Motor neuron (in vitro differentiated cells): ENCODE data around the gene ZDHHC14. TPM values are rescaled to one million over a fixed set of nuclear protein-coding genes. Genes with fewer than 3 reads are reported as not detected.
"Not testable (repeated sequence)": the region's sequence is repeated elsewhere in the genome, so short reads cannot be mapped to it uniquely, and the experiment has no call there.

ENCODE experiments used
- ATAC-seq, 8 experiments: fragments of 200-7000 bp; cut with Tn5 transposase; replicated peaks in 6 of 8; 2 replicates each; pipeline ENCODE4 v1.8.0; 2021; ENCODE audit warnings: mild to moderate bottlenecking in 8 of 8, moderate library complexity in 8 of 8
- H3K27ac ChIP-seq, 2 donors: fragments of 250-450 bp; sonication (Bioruptor Pico); 2 replicates each; pipeline ENCODE4 v1.9.0; 2021; ENCODE audit warnings: antibody characterized with exemption in 2 of 2, mild to moderate bottlenecking in 2 of 2, moderate library complexity in 1 of 2
- H3K4me1 ChIP-seq, 2 donors: fragments of 250-450 bp; sonication (Bioruptor Pico); replicated peaks in 1 of 2; 2 replicates each; pipeline ENCODE4 v1.6.1; 2021; ENCODE audit warnings: antibody characterized with exemption in 2 of 2, mild to moderate bottlenecking in 2 of 2, moderate library complexity in 1 of 2
- H3K4me3 ChIP-seq, 5 donors: fragments of 250-450 bp; sonication (Bioruptor Pico); 2 replicates each; pipeline ENCODE4 v1.9.0; 2021; ENCODE audit warnings: antibody characterized with exemption in 5 of 5, mild to moderate bottlenecking in 5 of 5, moderate library complexity in 4 of 5
- WGBS, 10 experiments: fragments of 450-650 bp; shearing (Covaris generic); methylation state at CpG; one replicate each; pipeline ENCODE4 v1.0.0; 2022; 5-methylcytosine and 5-hydroxymethylcytosine counted together
- in situ Hi-C, 9 experiments: fragments of 400-800 bp; cut with MboI; loops; one replicate each; pipeline ENCODE4 v1.15.0; 2021; ENCODE audit warnings: low sequenced_read_pairs in 9 of 9, low pct_unique_long_range_greater_than_20kb in 2 of 9; ENCODE audit not compliant: unreplicated experiment in 9 of 9
- total RNA-seq, 8 experiments: library from RNA; unstranded; fragments of 300-600 nt; gene quantifications; 2 replicates each; pipeline versions ENCODE4 v1.2.3 to v1.2.4, GENCODE V29; 2022

ZDHHC14 gene
- total RNA-seq, 8 experiments from 2014 or later, result 2.9 to 22.7 (median 3.7) TPM

- in situ Hi-C loops, result no loop called here
- ATAC-seq, result peak in 4 of 8 experiments; percentile 25 to 41 (median 35)
- H3K4me1 ChIP-seq, result peaks cover under 1 to 8% of the 10 kb centered on the region in 2 donors
- 19 to 82% (median 51%) methylated on average over 1 to 5 of the region's 7 CpGs; no CpG with 5 or more reads in 3 of the 10 experiments for WGBS, 10 experiments
- H3K4me3 ChIP-seq, result no peak overlapping the region
- no peak overlapping the region for H3K27ac ChIP-seq
Observed at GRCh38 chr6:157400676-157401075, 19.7 kb downstream of the ZDHHC14 start.

GRCh38 chr6:157401734-157402338, 20.8 kb downstream of the ZDHHC14 start:
- no peak overlapping the region for H3K4me3 ChIP-seq
- H3K4me1 ChIP-seq, result peaks cover 12 to 19% of the 10 kb centered on the region in 2 donors
- WGBS, 10 experiments, result 83 to 100% (median 100%) methylated on average over 1 to 2 of the region's 6 CpGs; no CpG with 5 or more reads in 3 of the 10 experiments
- H3K27ac ChIP-seq, result no peak overlapping the region
- ATAC-seq, result no peak
- in situ Hi-C loops, result no loop called here

GRCh38 chr6:157402996-157403685, 22.2 kb downstream of the ZDHHC14 start:
- peak in 1 of 8 experiments; percentile 9 for ATAC-seq
- no peak overlapping the region for H3K4me3 ChIP-seq
- peaks cover 14 to 20% of the 10 kb centered on the region in 2 donors for H3K4me1 ChIP-seq
- no peak overlapping the region for H3K27ac ChIP-seq
- in situ Hi-C loops, result no loop called here
- WGBS, 10 experiments, result 29 to 100% (median 56%) methylated on average over 1 to 3 of the region's 3 CpGs; no CpG with 5 or more reads in 1 of the 10 experiments

GRCh38 chr6:157403686-157404051, 22.7 kb downstream of the ZDHHC14 start:
- WGBS, 10 experiments, result 0 to 100% (median 74%) methylated on average over 1 to 4 of the region's 6 CpGs; no CpG with 5 or more reads in 3 of the 10 experiments
- in situ Hi-C loops, result no loop called here
- Histone ChIP-seq H3K4me1 (peaks cover 14 to 20% of the 10 kb centered on the region in 2 donors), H3K4me3 (no peak overlapping the region), H3K27ac (no peak overlapping the region)
- peak in 2 of 8 experiments; percentile 24 to 27 for ATAC-seq

GRCh38 chr6:157405986-157406385, 25.0 kb downstream of the ZDHHC14 start:
- H3K27ac ChIP-seq, result no peak overlapping the region
- peaks cover 14% of the 10 kb centered on the region in 2 donors for H3K4me1 ChIP-seq
- WGBS, 10 experiments, result 60 to 100% (median 88%) methylated on average over 1 to 6 of the region's 6 CpGs; no CpG with 5 or more reads in 3 of the 10 experiments
- in situ Hi-C loops, result no loop called here
- peak in 5 of 8 experiments; percentile 84 to 98 (median 91) for ATAC-seq
- no peak overlapping the region for H3K4me3 ChIP-seq

GRCh38 chr6:157406661-157407060, 25.7 kb downstream of the ZDHHC14 start:
- 37 to 100% (median 86%) methylated on average over 2 to 7 of the region's 7 CpGs; no CpG with 5 or more reads in 2 of the 10 experiments for WGBS, 10 experiments
- in situ Hi-C loops, result no loop called here

GRCh38 chr6:157407646-157408045, 26.7 kb downstream of the ZDHHC14 start:
- no peak for ATAC-seq

More at GRCh38 chr6:157406661-157407060, 25.7 kb downstream of the ZDHHC14 start:
- Histone ChIP-seq H3K4me1 (peaks cover 13 to 14% of the 10 kb centered on the region in 2 donors), H3K4me3 (no peak overlapping the region), H3K27ac (no peak overlapping the region)
- ATAC-seq, result peak in 5 of 8 experiments; percentile 38 to 46 (median 44)

GRCh38 chr6:157408427-157408826, 27.4 kb downstream of the ZDHHC14 start:
- in situ Hi-C loops, H3K27ac ChIP-seq, ATAC-seq, H3K4me3 ChIP-seq: not testable (repeated sequence)
- H3K4me1 ChIP-seq, result peaks cover 13 to 14% of the 10 kb centered on the region in 2 donors
- 50 to 100% (median 99%) methylated on average over 1 to 5 of the region's 5 CpGs; no CpG with 5 or more reads in 2 of the 10 experiments for WGBS, 10 experiments

More at GRCh38 chr6:157407646-157408045, 26.7 kb downstream of the ZDHHC14 start:
- 56 to 100% (median 74%) methylated on average over 1 to 3 of the region's 3 CpGs; no CpG with 5 or more reads in 1 of the 10 experiments for WGBS, 10 experiments
- peaks cover 13 to 14% of the 10 kb centered on the region in 2 donors for H3K4me1 ChIP-seq
- in situ Hi-C loops, result no loop called here
- no peak overlapping the region for H3K4me3 ChIP-seq
- H3K27ac ChIP-seq, result no peak overlapping the region

GRCh38 chr6:157410045-157410444, 29.1 kb downstream of the ZDHHC14 start:
- peaks cover 13 to 14% of the 10 kb centered on the region in 2 donors for H3K4me1 ChIP-seq
- no peak for ATAC-seq
- H3K4me3 ChIP-seq, result no peak overlapping the region
- in situ Hi-C loops, result no loop called here
- 0 to 100% (median 92%) methylated on average over 1 to 5 of the region's 5 CpGs; no CpG with 5 or more reads in 3 of the 10 experiments for WGBS, 10 experiments
- no peak overlapping the region for H3K27ac ChIP-seq

- no peak overlapping the region for H3K27ac ChIP-seq
- no peak overlapping the region for H3K4me3 ChIP-seq
- in situ Hi-C loops, result no loop called here
- peaks cover 6 to 7% of the 10 kb centered on the region in 2 donors for H3K4me1 ChIP-seq
- ATAC-seq, result no peak
- WGBS, 10 experiments, result 57 to 100% (median 94%) methylated on average over 1 of the region's 1 CpG; no CpG with 5 or more reads in 2 of the 10 experiments
Observed at GRCh38 chr6:157411368-157411767, 30.4 kb downstream of the ZDHHC14 start.

- WGBS, 10 experiments, result 18 to 98% (median 90%) methylated on average over 2 to 11 of the region's 11 CpGs; no CpG with 5 or more reads in 2 of the 10 experiments
- H3K4me1 ChIP-seq, result no peaks in the 10 kb centered on the region
- in situ Hi-C loops, result no loop called here
- no peak overlapping the region for H3K27ac ChIP-seq
- H3K4me3 ChIP-seq, result no peak overlapping the region
- no peak for ATAC-seq
Observed at GRCh38 chr6:157412791-157413190, 31.8 kb downstream of the ZDHHC14 start.

- Histone ChIP-seq H3K4me1 (peaks cover 10 to 12% of the 10 kb centered on the region in 2 donors), H3K4me3 (no peak overlapping the region), H3K27ac (no peak overlapping the region)
- in situ Hi-C loops, result no loop called here
- no peak for ATAC-seq
- WGBS, 10 experiments, result 67 to 95% (median 71%) methylated on average over 2 to 6 of the region's 8 CpGs; no CpG with 5 or more reads in 4 of the 10 experiments
Observed at GRCh38 chr6:157420497-157420896, 39.5 kb downstream of the ZDHHC14 start.

GRCh38 chr6:157424491-157425020, 43.6 kb downstream of the ZDHHC14 start:
- Histone ChIP-seq H3K4me3 (no peak overlapping the region), H3K27ac (no peak overlapping the region), H3K4me1 (peaks cover 12 to 16% of the 10 kb centered on the region in 2 donors)
- WGBS, 10 experiments, result 20 to 90% (median 47%) methylated on average over 1 to 11 of the region's 11 CpGs; no CpG with 5 or more reads in 1 of the 10 experiments
- in situ Hi-C loops, result no loop called here
- peak in 3 of 8 experiments; percentile 38 to 53 (median 46) for ATAC-seq
